Hematopoietic multipotent progenitor cell treated with erythropoietin and hydrocortisone succinate and interleukin-3 and kit ligand, for 17 days (in vitro differentiated cells): ENCODE data around the gene RNPS1.
"Not testable (repeated sequence)": the region's sequence is repeated elsewhere in the genome, so short reads cannot be mapped to it uniquely, and the experiment has no call there.

ENCODE experiments used
- DNase-seq: peaks from one replicate; pipeline ENCODE4 v3.0.0-alpha.2; 2015; ENCODE audit warnings: low spot score

RNPS1 gene

GRCh38 chr16:2257726-2258125 is 10.2 kb downstream of the RNPS1 start:
- no peak for DNase-seq

- no peak for DNase-seq
Observed at GRCh38 chr16:2256531-2257140, 11.3 kb downstream of the RNPS1 start.

- no peak for DNase-seq
Observed at GRCh38 chr16:2253293-2253692, 14.6 kb downstream of the RNPS1 start.

- DNase-seq = no peak
Observed at GRCh38 chr16:2252806-2253148, 15.1 kb downstream of the RNPS1 start.

- peak; percentile 89 for DNase-seq
Observed at GRCh38 chr16:2251296-2252111, 16.4 kb downstream of the RNPS1 start, which contains the start of gene ECI1. ECI1 (minus strand) TSS chr16:2251587; CDS start chr16:2251566, 21 bp downstream.

- peak; percentile 37 for DNase-seq
Observed at GRCh38 chr16:2250652-2251295, 17.2 kb downstream of the RNPS1 start.

GRCh38 chr16:2246301-2246885 is 21.5 kb downstream of the RNPS1 start:
- DNase-seq = no peak

GRCh38 chr16:2244926-2245795 is 22.8 kb downstream of the RNPS1 start:
- no peak for DNase-seq

GRCh38 chr16:2244301-2244700 is 23.6 kb downstream of the RNPS1 start:
- DNase-seq = no peak

- DNase-seq = no peak
Observed at GRCh38 chr16:2243781-2244180, 24.1 kb downstream of the RNPS1 start.

- DNase-seq = no peak
Observed at GRCh38 chr16:2243031-2243528, 24.8 kb downstream of the RNPS1 start.

GRCh38 chr16:2242598-2242997 is 25.3 kb downstream of the RNPS1 start:
- no peak for DNase-seq

- not testable (repeated sequence) for DNase-seq
Observed at GRCh38 chr16:2240331-2240730, 27.6 kb downstream of the RNPS1 start.

GRCh38 chr16:2238838-2239675 is 28.9 kb downstream of the RNPS1 start:
- no peak for DNase-seq

- DNase-seq = no peak
Observed at GRCh38 chr16:2238150-2238837, 29.6 kb downstream of the RNPS1 start.

GRCh38 chr16:2237493-2238149 is 30.3 kb downstream of the RNPS1 start:
- DNase-seq = no peak

- no peak for DNase-seq
Observed at GRCh38 chr16:2237102-2237482, 30.8 kb downstream of the RNPS1 start.

- no peak for DNase-seq
Observed at GRCh38 chr16:2236337-2237101, 31.4 kb downstream of the RNPS1 start, which contains the start of gene DNASE1L2. DNASE1L2 (plus strand) TSS chr16:2236444; CDS start chr16:2236817, 373 bp downstream.
